OCI-LY7 (cell line): ENCODE data around the gene CYP3A4. TPM values are rescaled to one million over a fixed set of nuclear protein-coding genes. Genes with fewer than 3 reads are reported as not detected.

Experiments
- BruUV-seq: library from RNA; stranded (reverse); fragments of 400-500 nt; replicated peaks from 2 replicates; lab custom pipeline; 2021; lab: Mats Ljungman, UMichigan
- CTCF ChIA-PET: fragments of 300-600 bp; sonication (Branson Sonifier 250); formaldehyde crosslinking; loops from one replicate; lab custom pipeline; 2022; ENCODE audit warnings: antibody characterized with exemption; ENCODE audit not compliant: unreplicated experiment; lab: Charles Lee
- POLR2A ChIA-PET: fragments of 300-600 bp; sonication (Branson Sonifier 250); formaldehyde crosslinking; loops from one replicate; lab custom pipeline; 2022; ENCODE audit warnings: antibody characterized with exemption; lab: Charles Lee
- DNase-seq: peaks from one replicate; pipeline ENCODE4 v3.0.0-alpha.2; 2015; ENCODE audit warnings: low spot score
- H2AFZ ChIP-seq: fragments of 200-600 bp; sonication (generic), shearing (Covaris generic); 2 replicates; pipeline ENCODE4 v1.6.1; 2014; ENCODE audit warnings: mild to moderate bottlenecking, antibody characterized with exemption, low read length, moderate library complexity
- H3K27ac ChIP-seq: fragments of 200-600 bp; sonication (generic); 2 replicates; pipeline ENCODE4 v1.5.1; 2014; ENCODE audit warnings: mixed run types, low read depth, mild to moderate bottlenecking, moderate library complexity, low read length, inconsistent platforms; ENCODE audit not compliant: poor library complexity, severe bottlenecking
- H3K36me3 ChIP-seq: fragments of 200-600 bp; sonication (generic); 2 replicates; pipeline ENCODE4 v1.6.1; 2014; ENCODE audit warnings: mild to moderate bottlenecking, antibody characterized with exemption, low read length, moderate library complexity, mixed read lengths; ENCODE audit not compliant: insufficient read depth
- H3K4me1 ChIP-seq: fragments of 200-600 bp; sonication (generic); 2 replicates; pipeline ENCODE4 v1.5.1; 2014; ENCODE audit warnings: mild to moderate bottlenecking, low read length; ENCODE audit not compliant: insufficient read depth, poor library complexity, severe bottlenecking
- H3K4me2 ChIP-seq: fragments of 200-600 bp; sonication (generic); 2 replicates; pipeline ENCODE4 v1.6.1; 2014; ENCODE audit warnings: mild to moderate bottlenecking, low read length
- H3K4me3 ChIP-seq: fragments of 200-600 bp; sonication (generic); 2 replicates; pipeline ENCODE4 v1.5.1; 2014; ENCODE audit warnings: mild to moderate bottlenecking, low read depth, low read length; ENCODE audit not compliant: poor library complexity, severe bottlenecking
- H3K79me2 ChIP-seq: fragments of 200-600 bp; sonication (generic); 2 replicates; pipeline ENCODE4 v1.6.1; 2016; ENCODE audit warnings: low read depth, mild to moderate bottlenecking, low read length, moderate library complexity, mixed read lengths; ENCODE audit not compliant: insufficient read depth
- H3K9me2 ChIP-seq: fragments of 200-600 bp; sonication (generic); 2 replicates; pipeline ENCODE4 v1.6.1; 2016; ENCODE audit warnings: mild to moderate bottlenecking, low read length, mixed read lengths; ENCODE audit not compliant: insufficient read depth
- H3K9me3 ChIP-seq: fragments of 200-600 bp; sonication (generic); 2 replicates; pipeline ENCODE4 v1.6.1; 2014; ENCODE audit warnings: mild to moderate bottlenecking, mixed run types, low read length, mixed read lengths
- H4K20me1 ChIP-seq: fragments of 200-600 bp; sonication (generic); 2 replicates; pipeline ENCODE4 v1.6.1; 2014; ENCODE audit warnings: mild to moderate bottlenecking, antibody characterized with exemption, low read length, moderate library complexity, mixed read lengths; ENCODE audit not compliant: insufficient read depth
- EZH2phosphoT487 ChIP-seq: fragments of 200-600 bp; sonication (generic); IDR thresholded peaks from 2 replicates; pipeline ENCODE4 v1.6.1; 2018; ENCODE audit warnings: low read depth, borderline replicate concordance, mild to moderate bottlenecking, mixed run types, antibody characterized with exemption, low read length, moderate library complexity, mixed read lengths
- intact Hi-C: fragments of 100-400 bp; cut with micrococcal nuclease; formaldehyde crosslinking; loops from one replicate; pipeline ENCODE4 v1.10.0; 2022; ENCODE audit not compliant: unreplicated experiment
- total RNA-seq, 2 experiments: library from RNA; depleted of rRNA in 1 of 2; stranded (reverse); fragments of >200 nt in 1 of 2; shearing (Covaris generic) in 1 of 2; gene quantifications; 2 replicates each; pipeline ENCODE4 v1.2.3, GENCODE V29; 2014 to 2022
- TF ChIP-seq, protein P1 (sequence below): fragments of 200-600 bp; sonication (generic); conservative IDR thresholded peaks from 2 replicates; pipeline ENCODE4 v1.5.1; 2014; ENCODE audit warnings: mild to moderate bottlenecking, antibody characterized with exemption, low read length, moderate library complexity, mixed read lengths

Gene CYP3A4
- total RNA-seq, 2 experiments from 2014 or later: not detected

DNA sequence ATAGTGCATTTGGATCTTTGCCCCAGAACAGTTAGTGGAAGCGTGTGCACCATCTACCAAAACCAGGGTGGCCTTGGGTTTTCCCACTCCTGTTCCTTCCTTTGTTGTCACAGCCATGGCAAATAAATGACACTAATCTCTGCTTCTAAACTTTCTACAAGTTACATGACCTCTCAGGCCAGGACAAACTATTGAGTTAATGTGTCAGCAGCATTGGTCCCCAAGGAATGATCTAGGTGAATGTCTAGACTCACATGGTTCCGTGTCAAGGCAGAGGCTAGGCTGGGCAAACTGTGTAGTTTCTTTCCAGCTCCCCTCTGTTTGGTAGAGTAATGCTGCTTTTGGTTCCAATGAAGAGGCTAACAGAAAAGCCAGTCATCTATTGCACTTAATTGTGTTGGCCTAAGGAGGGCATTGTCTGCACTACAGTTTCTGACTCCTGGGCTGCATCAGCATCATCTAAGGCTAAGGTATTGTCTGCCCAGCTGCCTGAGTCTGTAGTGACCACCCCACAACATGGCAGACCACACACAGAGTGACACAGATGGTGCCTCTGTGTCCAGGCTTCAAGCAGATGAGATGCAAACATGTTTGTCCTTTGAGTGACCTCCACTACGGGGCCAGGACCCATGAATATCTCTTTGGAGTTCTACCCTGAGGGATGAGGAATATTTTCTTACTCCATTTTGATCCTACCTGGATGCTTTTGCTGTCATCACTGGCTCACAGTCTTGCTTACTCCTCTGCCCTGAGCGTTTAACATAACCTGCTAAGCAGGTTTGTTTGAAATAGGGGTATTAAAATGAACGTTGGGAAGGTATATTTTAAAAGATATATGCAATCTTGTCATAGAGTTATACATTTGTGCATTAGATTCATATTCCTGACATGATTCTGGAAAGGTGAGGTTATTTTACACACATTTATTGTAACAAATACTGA lies 1.7 kb downstream of the CYP3A4 start:
- no peak for TF ChIP-seq EZH2phosphoT487
- TF ChIP-seq, protein P1, sequence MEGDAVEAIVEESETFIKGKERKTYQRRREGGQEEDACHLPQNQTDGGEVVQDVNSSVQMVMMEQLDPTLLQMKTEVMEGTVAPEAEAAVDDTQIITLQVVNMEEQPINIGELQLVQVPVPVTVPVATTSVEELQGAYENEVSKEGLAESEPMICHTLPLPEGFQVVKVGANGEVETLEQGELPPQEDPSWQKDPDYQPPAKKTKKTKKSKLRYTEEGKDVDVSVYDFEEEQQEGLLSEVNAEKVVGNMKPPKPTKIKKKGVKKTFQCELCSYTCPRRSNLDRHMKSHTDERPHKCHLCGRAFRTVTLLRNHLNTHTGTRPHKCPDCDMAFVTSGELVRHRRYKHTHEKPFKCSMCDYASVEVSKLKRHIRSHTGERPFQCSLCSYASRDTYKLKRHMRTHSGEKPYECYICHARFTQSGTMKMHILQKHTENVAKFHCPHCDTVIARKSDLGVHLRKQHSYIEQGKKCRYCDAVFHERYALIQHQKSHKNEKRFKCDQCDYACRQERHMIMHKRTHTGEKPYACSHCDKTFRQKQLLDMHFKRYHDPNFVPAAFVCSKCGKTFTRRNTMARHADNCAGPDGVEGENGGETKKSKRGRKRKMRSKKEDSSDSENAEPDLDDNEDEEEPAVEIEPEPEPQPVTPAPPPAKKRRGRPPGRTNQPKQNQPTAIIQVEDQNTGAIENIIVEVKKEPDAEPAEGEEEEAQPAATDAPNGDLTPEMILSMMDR: no peak
- H4K20me1 ChIP-seq: no peaks in the 10 kb centered on the region
- no TSS peak for BruUV-seq
- no peaks in the 10 kb centered on the region for H3K9me2 ChIP-seq
- H3K4me3 ChIP-seq: no peak overlapping the region
- no peak overlapping the region for H3K27ac ChIP-seq
- intact Hi-C loops: no loop called here
- H3K4me1 ChIP-seq: no peaks in the 10 kb centered on the region
- CTCF ChIA-PET: no interaction called here
- no peaks in the 10 kb centered on the region for H3K9me3 ChIP-seq
- H3K79me2 ChIP-seq: no peaks in the 10 kb centered on the region
- no peaks in the 10 kb centered on the region for H3K36me3 ChIP-seq
- POLR2A ChIA-PET: no interaction called here
- H2AFZ ChIP-seq: no peak overlapping the region
- no peak for DNase-seq
- no peak overlapping the region for H3K4me2 ChIP-seq

DNA sequence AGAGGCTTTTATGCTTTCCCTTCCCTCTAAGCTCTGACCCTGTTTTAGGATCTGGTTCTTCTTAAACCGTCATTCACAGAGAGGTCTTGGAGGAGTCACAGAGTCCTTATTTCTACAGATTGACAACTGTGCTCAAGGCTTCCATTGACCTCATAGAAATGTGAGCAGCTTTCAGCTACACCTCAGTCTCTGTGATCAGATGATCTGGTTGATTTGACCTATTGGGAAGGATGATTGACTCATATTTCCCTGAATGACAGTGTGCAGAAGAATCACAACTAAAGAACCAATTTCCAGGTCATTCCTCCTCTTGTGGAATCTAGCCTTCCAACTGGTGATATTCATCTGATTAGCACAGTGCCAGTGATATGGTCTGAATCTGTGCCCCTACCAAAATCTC lies 3.4 kb downstream of the CYP3A4 start:
- BruUV-seq: no TSS peak
- ChIA-PET CTCF (no interaction called here), POLR2A (no interaction called here)
- intact Hi-C loops: no loop called here
- H3K4me1 ChIP-seq: no peaks in the 10 kb centered on the region
- H3K27ac ChIP-seq: no peak overlapping the region
- no peaks in the 10 kb centered on the region for H4K20me1 ChIP-seq
- no peaks in the 10 kb centered on the region for H3K9me3 ChIP-seq
- no peak for TF ChIP-seq EZH2phosphoT487
- TF ChIP-seq, protein P1: no peak
- H3K36me3 ChIP-seq: no peaks in the 10 kb centered on the region
- no peak for DNase-seq
- no peak overlapping the region for H3K4me3 ChIP-seq
- no peak overlapping the region for H3K4me2 ChIP-seq
- H2AFZ ChIP-seq: no peak overlapping the region
- no peaks in the 10 kb centered on the region for H3K79me2 ChIP-seq
- H3K9me2 ChIP-seq: no peaks in the 10 kb centered on the region

DNA sequence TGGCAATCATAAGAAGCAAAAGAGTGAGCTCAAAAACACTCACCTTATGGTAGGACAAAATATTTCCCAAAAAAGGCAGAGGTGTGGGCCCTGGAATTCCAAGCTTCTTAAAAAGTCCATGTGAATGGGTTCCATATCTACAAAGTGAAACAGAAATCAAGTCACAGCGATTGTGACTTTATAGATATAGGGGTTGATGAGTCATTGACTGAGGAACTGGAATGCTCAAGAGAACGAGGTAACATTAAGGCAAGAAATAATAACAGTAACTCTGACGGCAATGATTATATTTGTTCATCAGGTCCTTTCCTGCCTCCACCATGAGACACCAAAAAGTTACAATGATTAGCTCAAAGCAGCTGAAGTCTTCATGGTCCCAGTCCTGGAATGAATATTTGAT lies 4.0 kb downstream of the CYP3A4 start:
- Histone ChIP-seq H4K20me1 (no peaks in the 10 kb centered on the region), H3K9me3 (no peaks in the 10 kb centered on the region), H3K27ac (no peak overlapping the region), H3K4me3 (no peak overlapping the region), H2AFZ (no peak overlapping the region), H3K4me1 (no peaks in the 10 kb centered on the region), H3K9me2 (no peaks in the 10 kb centered on the region), H3K36me3 (no peaks in the 10 kb centered on the region), H3K4me2 (no peak overlapping the region), H3K79me2 (no peaks in the 10 kb centered on the region)
- intact Hi-C loops: no loop called here
- DNase-seq: no peak
- BruUV-seq: no TSS peak
- ChIA-PET CTCF (no interaction called here), POLR2A (no interaction called here)
- TF ChIP-seq, protein P1: no peak
- no peak for TF ChIP-seq EZH2phosphoT487
